GM23248 (cell line): ENCODE measurements around the gene TM4SF20. TPM values are rescaled to one million over a fixed set of nuclear protein-coding genes. Genes with fewer than 3 reads are reported as not detected.
A peak's percentile ranks its signal among the peaks of the same experiment; 100 is the strongest.

Source experiments
- DNase-seq: peaks from one replicate; pipeline ENCODE4 v3.0.0-alpha.2; 2015
- H2AFZ ChIP-seq: fragments of 200-600 bp; sonication (generic); 2 replicates; pipeline ENCODE4 v1.6.1; 2016; ENCODE audit warnings: antibody characterized with exemption
- H3F3A ChIP-seq: fragments of 200-600 bp; sonication (generic); 2 replicates; pipeline ENCODE4 v1.6.1; 2016; ENCODE audit warnings: mild to moderate bottlenecking, antibody characterized with exemption, mixed run types; ENCODE audit not compliant: insufficient read depth
- H3K27ac ChIP-seq: fragments of 200-600 bp; sonication (generic); 2 replicates; pipeline ENCODE4 v1.5.1; 2016; ENCODE audit warnings: mild to moderate bottlenecking
- H3K27me3 ChIP-seq: fragments of 200-600 bp; sonication (generic); replicated peaks from 2 replicates; pipeline ENCODE4 v1.6.1; 2016; ENCODE audit warnings: mild to moderate bottlenecking; ENCODE audit not compliant: insufficient read depth
- H3K36me3 ChIP-seq: fragments of 200-600 bp; sonication (generic); 2 replicates; pipeline ENCODE4 v1.6.1; 2016; ENCODE audit warnings: low read depth, mild to moderate bottlenecking
- H3K4me1 ChIP-seq: fragments of 200-600 bp; sonication (generic); 2 replicates; pipeline ENCODE4 v1.6.1; 2016; ENCODE audit warnings: mild to moderate bottlenecking; ENCODE audit not compliant: insufficient read depth
- H3K4me2 ChIP-seq: fragments of 200-600 bp; sonication (generic); one replicate; pipeline ENCODE4 v1.6.1; 2016; ENCODE audit warnings: mild to moderate bottlenecking; ENCODE audit not compliant: unreplicated experiment
- H3K4me3 ChIP-seq: fragments of 200-600 bp; sonication (generic); 2 replicates; pipeline ENCODE4 v1.5.1; 2016; ENCODE audit warnings: mild to moderate bottlenecking
- H3K79me2 ChIP-seq: fragments of 200-600 bp; sonication (generic); 2 replicates; pipeline ENCODE4 v1.6.1; 2016; ENCODE audit warnings: mild to moderate bottlenecking; ENCODE audit not compliant: insufficient read depth
- H3K9ac ChIP-seq: fragments of 200-600 bp; sonication (generic); 2 replicates; pipeline ENCODE4 v1.6.1; 2016; ENCODE audit warnings: mild to moderate bottlenecking
- H3K9me2 ChIP-seq: fragments of 200-600 bp; sonication (generic); 2 replicates; pipeline ENCODE4 v1.6.1; 2016; ENCODE audit warnings: mixed run types, mild to moderate bottlenecking, moderate library complexity; ENCODE audit not compliant: insufficient read depth
- H3K9me3 ChIP-seq: fragments of 200-600 bp; sonication (generic); one replicate; pipeline ENCODE4 v1.6.1; 2017; ENCODE audit warnings: low read depth
- H4K20me1 ChIP-seq: fragments of 200-600 bp; sonication (generic); 2 replicates; pipeline ENCODE4 v1.6.0; 2016; ENCODE audit not compliant: insufficient read depth
- EZH2 ChIP-seq: fragments of 200-600 bp; sonication (generic); IDR thresholded peaks from 2 replicates; pipeline ENCODE4 v1.6.1; 2018; ENCODE audit warnings: antibody characterized with exemption, mild to moderate bottlenecking; ENCODE audit not compliant: insufficient read depth, poor library complexity, severe bottlenecking
- EZH2phosphoT487 ChIP-seq: fragments of 200-600 bp; sonication (generic); IDR thresholded peaks from 2 replicates; pipeline ENCODE4 v1.6.1; 2018; ENCODE audit warnings: antibody characterized with exemption, moderate library complexity, mild to moderate bottlenecking, low read depth; ENCODE audit not compliant: insufficient read depth
- WGBS, 2 experiments: methylation state at CpG; one replicate each; pipeline ENCODE4 v1.1.6; 2015 to 2017; ENCODE audit warnings: low lambda C conversion rate in 2 of 2, low coverage in 1 of 2; ENCODE audit errors: missing lambda C conversion rate in 2 of 2; 5-methylcytosine and 5-hydroxymethylcytosine counted together
- in situ Hi-C: fragments of 300-500 bp; cut with MboI; formaldehyde crosslinking; loops from 2 replicates; pipeline ENCODE4 v1.15.0; 2020
- polyA plus RNA-seq: library from polyadenylated mRNA; unstranded; fragments of >200 nt; fragmentation: Nextera tagmentation; extraction: Ambion mirVana; gene quantifications from 2 replicates; pipeline ENCODE4 v1.2.1, GENCODE V29; 2016
- total RNA-seq: library from RNA; depleted of rRNA; stranded (reverse); fragments of >200 nt; shearing (Covaris generic); gene quantifications from 2 replicates; pipeline ENCODE4 v1.2.3, GENCODE V29; 2014

The TM4SF20 gene
- total and polyA plus RNA-seq, 2 experiments from 2014 or later: 16.8 to 18.7 TPM

- 92% methylated on average over 10 of the region's 10 CpGs for WGBS, 2 experiments
- Histone ChIP-seq H3K4me3 (no peak overlapping the region), H3K27me3 (no peaks in the 10 kb centered on the region), H3K36me3 (no peaks in the 10 kb centered on the region), H3K4me2 (no peak overlapping the region), H3F3A (peaks cover 81% of the 10 kb centered on the region), H3K79me2 (no peaks in the 10 kb centered on the region), H4K20me1 (no peaks in the 10 kb centered on the region), H3K27ac (peak overlapping the region; percentile 87), H3K9ac (no peak overlapping the region), H3K9me3 (no peaks in the 10 kb centered on the region), H3K9me2 (no peaks in the 10 kb centered on the region), H3K4me1 (peaks cover 75% of the 10 kb centered on the region), H2AFZ (no peak overlapping the region)
- no peak for DNase-seq
- in situ Hi-C loops: no loop called here
- TF ChIP-seq EZH2: no peak
- TF ChIP-seq EZH2phosphoT487: no peak
Observed at GRCh38 chr2:227373389-227373788, 5.7 kb downstream of the TM4SF20 start.

- Histone ChIP-seq H3K79me2 (no peaks in the 10 kb centered on the region), H3F3A (peaks cover 75% of the 10 kb centered on the region), H3K27me3 (no peaks in the 10 kb centered on the region), H3K36me3 (no peaks in the 10 kb centered on the region), H3K4me1 (peaks cover 65% of the 10 kb centered on the region), H2AFZ (no peak overlapping the region), H3K4me2 (peak overlapping the region; percentile 60), H3K9ac (peak overlapping the region; percentile 66), H4K20me1 (no peaks in the 10 kb centered on the region), H3K9me2 (no peaks in the 10 kb centered on the region), H3K27ac (peak overlapping the region; percentile 90), H3K4me3 (no peak overlapping the region), H3K9me3 (no peaks in the 10 kb centered on the region)
- DNase-seq: peak; percentile 96
- TF ChIP-seq EZH2 (no peak), EZH2phosphoT487 (no peak)
- WGBS, 2 experiments: 5% methylated on average over 9 of the region's 9 CpGs
- in situ Hi-C loops: no loop called here
Observed at GRCh38 chr2:227370791-227371312, 8.3 kb downstream of the TM4SF20 start.

DNA sequence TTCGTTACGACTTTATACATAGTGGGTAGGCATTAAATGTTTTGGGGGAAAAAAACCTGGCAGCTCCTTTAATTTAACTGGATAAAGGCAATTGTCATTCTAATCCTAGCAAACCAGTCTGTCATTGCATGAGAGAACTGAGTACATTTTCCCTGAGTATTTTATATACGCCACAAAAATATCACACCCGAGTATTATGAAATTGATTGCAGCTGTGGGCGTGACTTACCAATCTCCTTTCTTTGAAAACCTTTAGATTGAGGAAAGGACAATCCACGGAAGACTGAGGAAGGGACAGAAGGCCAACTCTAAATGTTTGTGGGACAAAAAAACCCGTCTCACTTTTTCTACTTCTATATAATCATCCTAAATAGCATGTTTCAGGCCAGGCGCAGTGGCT is 9.0 kb downstream of the TM4SF20 start:
- Histone ChIP-seq H2AFZ (no peak overlapping the region), H3K9me3 (no peaks in the 10 kb centered on the region), H3K9ac (peak overlapping the region; percentile 66), H3K36me3 (no peaks in the 10 kb centered on the region), H3K79me2 (no peaks in the 10 kb centered on the region), H3K9me2 (no peaks in the 10 kb centered on the region), H3K4me2 (peak overlapping the region; percentile 14), H3F3A (peaks cover 82% of the 10 kb centered on the region), H3K27ac (peak overlapping the region; percentile 90), H3K27me3 (no peaks in the 10 kb centered on the region), H3K4me1 (peaks cover 66% of the 10 kb centered on the region), H3K4me3 (no peak overlapping the region), H4K20me1 (no peaks in the 10 kb centered on the region)
- WGBS, 2 experiments: 59 to 62% methylated on average over 8 of the region's 8 CpGs
- TF ChIP-seq EZH2 (no peak), EZH2phosphoT487 (no peak)
- DNase-seq: peak; percentile 18
- in situ Hi-C loops: no loop called here

- Histone ChIP-seq H2AFZ (no peak overlapping the region), H3F3A (peaks cover 85% of the 10 kb centered on the region), H3K4me2 (no peak overlapping the region), H3K4me3 (no peak overlapping the region), H4K20me1 (no peaks in the 10 kb centered on the region), H3K27me3 (no peaks in the 10 kb centered on the region), H3K27ac (peak overlapping the region; percentile 90), H3K9me2 (no peaks in the 10 kb centered on the region), H3K9ac (no peak overlapping the region), H3K36me3 (no peaks in the 10 kb centered on the region), H3K4me1 (peaks cover 59% of the 10 kb centered on the region), H3K79me2 (no peaks in the 10 kb centered on the region), H3K9me3 (no peaks in the 10 kb centered on the region)
- in situ Hi-C loops: no loop called here
- WGBS, 2 experiments: 98 to 99% methylated on average over 5 of the region's 5 CpGs
- no peak for TF ChIP-seq EZH2
- no peak for TF ChIP-seq EZH2phosphoT487
- DNase-seq: no peak
Observed at GRCh38 chr2:227368574-227368973, 10.5 kb downstream of the TM4SF20 start.

- H4K20me1 ChIP-seq: no peaks in the 10 kb centered on the region
- DNase-seq: no peak
Observed at GRCh38 chr2:227367427-227367795, 11.7 kb downstream of the TM4SF20 start.

More at GRCh38 chr2:227367427-227367795, 11.7 kb downstream of the TM4SF20 start:
- peak overlapping the region; percentile 32 for H3K4me2 ChIP-seq
- H3K79me2 ChIP-seq: no peaks in the 10 kb centered on the region
- no peaks in the 10 kb centered on the region for H3K9me3 ChIP-seq
- no peaks in the 10 kb centered on the region for H3K27me3 ChIP-seq
- 10 to 14% methylated on average over 3 of the region's 3 CpGs for WGBS, 2 experiments
- no peaks in the 10 kb centered on the region for H3K9me2 ChIP-seq
- H2AFZ ChIP-seq: no peak overlapping the region
- TF ChIP-seq EZH2phosphoT487 (no peak), EZH2 (no peak)
- H3F3A ChIP-seq: peaks cover 87% of the 10 kb centered on the region
- H3K36me3 ChIP-seq: no peaks in the 10 kb centered on the region
- peaks cover 59% of the 10 kb centered on the region for H3K4me1 ChIP-seq
- H3K27ac ChIP-seq: peak overlapping the region; percentile 87
- in situ Hi-C loops: no loop called here
- peak overlapping the region; percentile 43 for H3K9ac ChIP-seq
- no peak overlapping the region for H3K4me3 ChIP-seq
